OCI-LY3 (cell line): ENCODE measurements around the gene CCL23.

Experiments
- H2AFZ ChIP-seq: fragments of 200-600, 300-600 bp; shearing (Covaris generic); 2 replicates; pipeline ENCODE4 v1.6.0; 2014; ENCODE audit warnings: antibody characterized with exemption, low read depth, low read length
- H3K27ac ChIP-seq: fragments of 200-600, 300-600 bp; sonication (generic); 2 replicates; pipeline ENCODE4 v1.5.1; 2014; ENCODE audit warnings: mild to moderate bottlenecking, low read length, moderate library complexity, mixed read lengths
- H3K27me3 ChIP-seq: fragments of 200-600, 300-600 bp; sonication (generic); 2 replicates; pipeline ENCODE4 v1.6.1; 2014; ENCODE audit warnings: low read depth, low read length, mixed read lengths
- H3K36me3 ChIP-seq: fragments of 200-600, 300-600 bp; sonication (generic); replicated peaks from 2 replicates; pipeline ENCODE3; 2014; ENCODE audit warnings: low read depth, low read length, mixed read lengths
- H3K4me1 ChIP-seq: fragments of 300-600, 200-600 bp; sonication (generic); 2 replicates; pipeline ENCODE4 v1.6.1; 2014; ENCODE audit warnings: low read length, mixed read lengths
- H3K4me2 ChIP-seq: fragments of 200-600, 300-600 bp; sonication (generic); 2 replicates; pipeline ENCODE4 v1.6.1; 2014; ENCODE audit warnings: low read length, mixed read lengths
- H3K4me3 ChIP-seq: fragments of 300-600, 200-600 bp; sonication (generic); 2 replicates; pipeline ENCODE4 v1.5.1; 2014; ENCODE audit warnings: antibody characterized with exemption, mild to moderate bottlenecking, low read length, moderate library complexity
- H3K79me2 ChIP-seq: fragments of 300-600, 200-600 bp; shearing (Covaris generic); 2 replicates; pipeline ENCODE4 v1.6.1; 2014; ENCODE audit warnings: mild to moderate bottlenecking, low read length, mixed read lengths
- H3K9ac ChIP-seq: fragments of 300-600, 200-600 bp; shearing (Covaris generic); 2 replicates; pipeline ENCODE4 v1.6.0; 2014; ENCODE audit warnings: mild to moderate bottlenecking, low read length, moderate library complexity
- H3K9me3 ChIP-seq: fragments of 200-600, 300-600 bp; shearing (Covaris generic); 2 replicates; pipeline ENCODE4 v1.6.1; 2014; ENCODE audit warnings: low read length, mixed read lengths; ENCODE audit not compliant: insufficient read depth
- H4K20me1 ChIP-seq: fragments of 200-600, 300-600 bp; sonication (generic); 2 replicates; pipeline ENCODE4 v1.6.1; 2016; ENCODE audit warnings: low read length, mixed read lengths; ENCODE audit not compliant: insufficient read depth
- EZH2phosphoT487 ChIP-seq: fragments of 200-600 bp; shearing (Covaris generic); IDR thresholded peaks from 2 replicates; pipeline ENCODE4 v1.6.1; 2018; ENCODE audit warnings: antibody characterized with exemption, mixed run types, low read depth
- TF ChIP-seq, protein P1 (sequence below): fragments of 200-600, 300-600 bp; sonication (generic); IDR thresholded peaks from 2 replicates; pipeline ENCODE4 v1.5.1; 2014; ENCODE audit warnings: antibody characterized with exemption, low read length, low read depth

CCL23 gene

GRCh38 chr17:35968520-35969054, 49.2 kb downstream of the CCL23 start:
- no peak overlapping the region for H2AFZ ChIP-seq

DNA sequence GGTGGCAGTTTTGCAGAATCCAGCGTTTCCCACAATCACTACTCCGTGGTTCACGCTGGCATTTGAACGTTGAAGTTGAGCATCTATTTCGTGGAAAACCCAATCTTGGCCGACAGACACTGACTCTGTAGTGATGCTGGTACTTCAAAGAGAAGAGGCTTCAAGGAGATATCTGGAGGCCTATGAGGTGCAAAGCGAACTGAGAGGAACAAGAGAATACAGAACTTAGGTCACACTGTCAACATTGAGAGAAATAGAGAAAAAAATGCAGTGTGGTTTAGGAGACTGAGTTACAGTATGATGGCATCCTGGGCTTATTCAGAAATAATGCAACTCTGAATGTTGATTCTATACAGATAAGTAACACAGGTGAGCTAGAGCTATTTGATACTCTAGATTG, 52.5 kb downstream of the CCL23 start:
- TF ChIP-seq, protein P1, sequence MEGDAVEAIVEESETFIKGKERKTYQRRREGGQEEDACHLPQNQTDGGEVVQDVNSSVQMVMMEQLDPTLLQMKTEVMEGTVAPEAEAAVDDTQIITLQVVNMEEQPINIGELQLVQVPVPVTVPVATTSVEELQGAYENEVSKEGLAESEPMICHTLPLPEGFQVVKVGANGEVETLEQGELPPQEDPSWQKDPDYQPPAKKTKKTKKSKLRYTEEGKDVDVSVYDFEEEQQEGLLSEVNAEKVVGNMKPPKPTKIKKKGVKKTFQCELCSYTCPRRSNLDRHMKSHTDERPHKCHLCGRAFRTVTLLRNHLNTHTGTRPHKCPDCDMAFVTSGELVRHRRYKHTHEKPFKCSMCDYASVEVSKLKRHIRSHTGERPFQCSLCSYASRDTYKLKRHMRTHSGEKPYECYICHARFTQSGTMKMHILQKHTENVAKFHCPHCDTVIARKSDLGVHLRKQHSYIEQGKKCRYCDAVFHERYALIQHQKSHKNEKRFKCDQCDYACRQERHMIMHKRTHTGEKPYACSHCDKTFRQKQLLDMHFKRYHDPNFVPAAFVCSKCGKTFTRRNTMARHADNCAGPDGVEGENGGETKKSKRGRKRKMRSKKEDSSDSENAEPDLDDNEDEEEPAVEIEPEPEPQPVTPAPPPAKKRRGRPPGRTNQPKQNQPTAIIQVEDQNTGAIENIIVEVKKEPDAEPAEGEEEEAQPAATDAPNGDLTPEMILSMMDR: no peak
- no peak overlapping the region for H3K4me3 ChIP-seq

More at GRCh38 chr17:35968520-35969054, 49.2 kb downstream of the CCL23 start:
- Histone ChIP-seq H3K36me3 (no peaks in the 10 kb centered on the region), H4K20me1 (no peaks in the 10 kb centered on the region), H3K27ac (no peak overlapping the region), H3K27me3 (peaks cover 24% of the 10 kb centered on the region), H3K4me3 (no peak overlapping the region), H3K79me2 (no peaks in the 10 kb centered on the region), H3K9ac (no peak overlapping the region), H3K9me3 (no peaks in the 10 kb centered on the region), H3K4me1 (peaks cover 21% of the 10 kb centered on the region), H3K4me2 (no peak overlapping the region)
- no peak for TF ChIP-seq EZH2phosphoT487
- TF ChIP-seq, protein P1: no peak

GRCh38 chr17:35963663-35964062, 54.1 kb downstream of the CCL23 start:
- H3K27ac ChIP-seq: no peak overlapping the region
- H3K4me3 ChIP-seq: no peak overlapping the region
- no peaks in the 10 kb centered on the region for H3K9me3 ChIP-seq
- no peaks in the 10 kb centered on the region for H4K20me1 ChIP-seq
- H3K9ac ChIP-seq: no peak overlapping the region
- no peak overlapping the region for H3K4me2 ChIP-seq
- H3K4me1 ChIP-seq: 0 out of 2 replicates have a peak, but pooled peaks cover 1% of the 10 kb centered on the region
- no peak for TF ChIP-seq EZH2phosphoT487
- TF ChIP-seq, protein P1: no peak
- H2AFZ ChIP-seq: no peak overlapping the region
- H3K36me3 ChIP-seq: no peaks in the 10 kb centered on the region
- H3K27me3 ChIP-seq: peaks cover 26% of the 10 kb centered on the region
- H3K79me2 ChIP-seq: no peaks in the 10 kb centered on the region

More for the DNA sequence above, 52.5 kb downstream of the CCL23 start:
- no peaks in the 10 kb centered on the region for H3K36me3 ChIP-seq
- H3K27ac ChIP-seq: no peak overlapping the region
- no peak overlapping the region for H3K4me2 ChIP-seq
- H3K4me1 ChIP-seq: peaks cover 13% of the 10 kb centered on the region
- no peaks in the 10 kb centered on the region for H3K79me2 ChIP-seq
- H4K20me1 ChIP-seq: no peaks in the 10 kb centered on the region
- peaks cover 12% of the 10 kb centered on the region; the same call in 1 of the 2 replicates for H3K27me3 ChIP-seq
- H3K9me3 ChIP-seq: no peaks in the 10 kb centered on the region
- no peak overlapping the region for H3K9ac ChIP-seq
- H2AFZ ChIP-seq: no peak overlapping the region
